ENCODE measurements around the gene MRAP. TPM values are rescaled to one million over a fixed set of nuclear protein-coding genes. Genes with fewer than 3 reads are reported as not detected.

The MRAP gene
- total and polyA plus RNA-seq, 9 donors = 0.58 to 67.5 (median 2.3) TPM; not detected in 1

- no peaks in the 10 kb centered on the region for H3K4me1 ChIP-seq (ENCODE audit: insufficient read depth)
- no peaks in the 10 kb centered on the region for H3K9me3 ChIP-seq
- no peaks in the 10 kb centered on the region for H3K27me3 ChIP-seq
- intact Hi-C loops (cut with DNase I) = no loop called here
- 85 to 88% (median 86%) methylated on average over 13 of the region's 13 CpGs for WGBS, 3 donors
- H3K36me3 ChIP-seq = no peaks in the 10 kb centered on the region
- H3K27ac ChIP-seq = no peak overlapping the region
- no peak for DNase-seq
- H3K4me3 ChIP-seq = no peak overlapping the region
- TF ChIP-seq POLR2A (IDR thresholded peaks at IDR 0.05) (no peak), EP300 (IDR thresholded peaks at IDR 0.05) (no peak), CTCF (IDR thresholded peaks at IDR 0.05) (no peak)
Measured at GRCh38 chr21:32350981-32351380, 52.3 kb downstream of the MRAP start.

GRCh38 chr21:32351428-32351827 is 52.8 kb downstream of the MRAP start:
- no peak for DNase-seq
- Histone ChIP-seq H3K27me3 (no peaks in the 10 kb centered on the region), H3K36me3 (no peaks in the 10 kb centered on the region)

GRCh38 chr21:32352526-32352925 is 53.9 kb downstream of the MRAP start:
- WGBS, 3 donors = 73 to 79% (median 76%) methylated on average over 7 of the region's 7 CpGs
- H3K36me3 ChIP-seq = no peaks in the 10 kb centered on the region
- H3K27ac ChIP-seq = no peak overlapping the region

More at GRCh38 chr21:32351428-32351827, 52.8 kb downstream of the MRAP start:
- Histone ChIP-seq H3K9me3 (no peaks in the 10 kb centered on the region), H3K4me1 (ENCODE audit: insufficient read depth) (no peaks in the 10 kb centered on the region), H3K27ac (no peak overlapping the region), H3K4me3 (no peak overlapping the region)
- intact Hi-C loops (cut with DNase I) = no loop called here
- 84 to 88% (median 88%) methylated on average over 6 of the region's 6 CpGs for WGBS, 3 donors
- no peak for TF ChIP-seq POLR2A (IDR thresholded peaks at IDR 0.05)
- no peak for TF ChIP-seq CTCF (IDR thresholded peaks at IDR 0.05)
- no peak for TF ChIP-seq EP300 (IDR thresholded peaks at IDR 0.05)

DNA sequence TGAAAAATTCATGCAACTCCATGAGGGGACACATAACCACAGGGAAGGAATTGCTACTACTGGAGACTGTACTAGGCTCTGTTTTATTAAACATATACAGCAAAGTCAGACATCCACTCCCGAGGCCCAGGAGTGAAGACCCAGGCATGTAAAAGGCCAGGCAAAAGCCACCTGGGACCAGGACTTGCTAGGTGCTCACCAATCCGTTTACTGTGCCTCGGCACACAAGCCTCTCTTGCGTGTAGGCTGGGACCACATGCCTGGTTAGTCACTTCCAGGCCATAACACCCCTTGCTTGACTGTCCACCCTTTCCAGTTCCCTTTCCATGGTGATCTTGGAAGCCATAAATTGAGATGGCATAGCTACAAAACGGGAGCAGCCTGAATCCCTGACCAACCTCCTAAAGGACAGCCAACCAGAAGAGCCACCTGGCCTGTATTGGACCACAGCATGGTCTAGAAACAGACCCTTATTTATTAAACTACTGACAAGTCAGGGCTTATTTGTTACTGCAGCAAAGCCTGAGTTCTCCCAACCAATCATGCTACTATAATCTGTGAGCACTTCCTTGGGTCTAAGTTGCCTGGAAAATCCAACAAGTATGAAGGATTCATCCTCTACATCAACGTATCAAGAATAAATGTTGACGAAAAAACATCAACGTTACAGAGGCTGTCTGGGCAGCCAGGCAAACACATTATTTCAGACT is 54.5 kb downstream of the MRAP start:
- intact Hi-C loops (cut with DNase I) = no loop called here
- Histone ChIP-seq H3K36me3 (no peaks in the 10 kb centered on the region), H3K27me3 (no peaks in the 10 kb centered on the region), H3K4me1 (ENCODE audit: insufficient read depth) (no peaks in the 10 kb centered on the region), H3K9me3 (no peaks in the 10 kb centered on the region), H3K27ac (no peak overlapping the region), H3K4me3 (no peak overlapping the region)
- TF ChIP-seq POLR2A (IDR thresholded peaks at IDR 0.05) (no peak), CTCF (IDR thresholded peaks at IDR 0.05) (no peak), EP300 (IDR thresholded peaks at IDR 0.05) (no peak)
- 91 to 93% (median 91%) methylated on average over 8 of the region's 8 CpGs for WGBS, 3 donors
- DNase-seq = no peak

More at GRCh38 chr21:32352526-32352925, 53.9 kb downstream of the MRAP start:
- intact Hi-C loops (cut with DNase I) = no loop called here
- no peak for DNase-seq
- H3K27me3 ChIP-seq = no peaks in the 10 kb centered on the region
- TF ChIP-seq CTCF (IDR thresholded peaks at IDR 0.05) (no peak), POLR2A (IDR thresholded peaks at IDR 0.05) (no peak), EP300 (IDR thresholded peaks at IDR 0.05) (no peak)
- no peak overlapping the region for H3K4me3 ChIP-seq
- no peaks in the 10 kb centered on the region for H3K9me3 ChIP-seq
- H3K4me1 ChIP-seq (ENCODE audit: insufficient read depth) = no peaks in the 10 kb centered on the region
